Peyer's patch (tissue), 4 donors: ENCODE results near the gene PRAMEF12.

Source experiments
- CTCF ChIP-seq, 6 experiments: fragments of 450-650 bp in 4 of 6; fragments of 200-600 bp in 2 of 6; sonication (generic) in 1 of 6; IDR thresholded peaks; one replicate each; pipeline ENCODE4 v1.5.1; 2017 to 2019; ENCODE audit warnings: antibody characterized with exemption in 6 of 6, mild to moderate bottlenecking in 3 of 6, moderate library complexity in 1 of 6
- POLR2A ChIP-seq, 2 donors: fragments of 450-650 bp; IDR thresholded peaks; one replicate each; pipeline ENCODE4 v1.5.1; 2017; ENCODE audit warnings: antibody characterized with exemption in 2 of 2, mild to moderate bottlenecking in 2 of 2, moderate library complexity in 2 of 2

DNA sequence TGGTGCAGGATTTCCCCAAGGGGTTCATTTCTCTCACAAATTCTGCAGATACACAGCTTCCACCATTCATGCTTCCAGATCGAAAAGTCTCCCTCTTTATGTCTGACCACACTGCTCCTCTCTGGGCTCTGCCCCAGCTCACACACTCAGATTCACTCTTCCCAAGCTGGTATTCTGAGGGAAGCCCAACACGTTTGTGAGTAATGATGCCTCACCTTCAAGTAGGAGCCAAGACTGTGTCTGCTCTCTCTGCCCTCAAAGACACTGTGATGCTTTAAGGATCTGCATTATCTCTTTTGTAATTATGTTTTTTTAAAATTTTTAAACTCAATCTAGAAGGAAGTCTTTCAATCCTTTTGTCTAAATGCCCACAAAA is 37.9 kb downstream of the PRAMEF12 start:
- TF ChIP-seq CTCF (IDR thresholded peaks at IDR 0.05) (no peak), POLR2A (IDR thresholded peaks at IDR 0.05) (no peak)
